HG02970 (cell line): ENCODE measurements around the gene AGAP5.
"Not testable (repeated sequence)": the region's sequence is repeated elsewhere in the genome, so short reads cannot be mapped to it uniquely, and the experiment has no call there.

ENCODE experiments used
- ATAC-seq: cut with Tn5 transposase; IDR thresholded peaks from one replicate; pipeline ENCODE4 v1.9.1; 2021; ENCODE audit warnings: mild to moderate bottlenecking, moderate library complexity, moderate number of reproducible peaks; ENCODE audit not compliant: unreplicated experiment, low FRiP score

Gene AGAP5

GRCh38 chr10:73715179-73716156 is 17.6 kb upstream of the AGAP5 start:
- ATAC-seq = not testable (repeated sequence)

DNA sequence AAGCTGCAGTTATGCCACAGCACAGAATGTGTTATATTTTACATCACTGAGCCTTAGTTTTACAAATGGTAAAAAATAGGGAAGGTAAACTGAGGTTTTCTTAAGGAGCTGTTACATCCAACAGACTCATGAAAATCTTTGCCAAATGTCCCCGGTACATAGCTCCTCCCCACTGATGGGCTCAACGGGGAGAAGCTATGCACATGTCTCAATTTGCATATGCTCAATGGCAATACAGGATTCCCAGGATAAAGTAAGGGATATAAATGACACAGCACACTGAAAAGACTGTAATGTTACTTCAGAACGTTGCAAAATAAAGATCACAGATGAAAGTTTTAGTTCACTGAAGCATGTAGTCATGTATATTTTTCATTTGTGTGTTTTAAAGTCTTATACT is 16.6 kb upstream of the AGAP5 start:
- ATAC-seq = not testable (repeated sequence)

DNA sequence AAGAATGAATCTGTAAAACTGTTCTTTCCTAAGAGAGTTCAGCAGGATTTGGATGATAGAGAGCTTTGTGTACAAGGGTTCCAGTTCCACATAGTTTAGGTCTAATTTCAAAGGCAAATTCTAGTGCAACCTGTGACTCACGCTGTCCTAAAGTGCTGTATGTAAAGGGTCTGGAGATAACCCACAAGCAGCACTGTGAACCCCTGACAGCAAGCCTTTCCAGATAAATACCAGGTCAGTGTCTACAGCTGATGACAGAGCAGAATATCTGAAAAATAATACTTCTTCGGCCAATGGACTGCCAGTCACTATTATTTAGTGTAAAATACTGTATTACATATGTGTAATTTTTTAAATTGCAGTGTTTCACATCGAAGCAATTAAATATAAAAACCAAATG is 16.0 kb upstream of the AGAP5 start:
- ATAC-seq = not testable (repeated sequence)

DNA sequence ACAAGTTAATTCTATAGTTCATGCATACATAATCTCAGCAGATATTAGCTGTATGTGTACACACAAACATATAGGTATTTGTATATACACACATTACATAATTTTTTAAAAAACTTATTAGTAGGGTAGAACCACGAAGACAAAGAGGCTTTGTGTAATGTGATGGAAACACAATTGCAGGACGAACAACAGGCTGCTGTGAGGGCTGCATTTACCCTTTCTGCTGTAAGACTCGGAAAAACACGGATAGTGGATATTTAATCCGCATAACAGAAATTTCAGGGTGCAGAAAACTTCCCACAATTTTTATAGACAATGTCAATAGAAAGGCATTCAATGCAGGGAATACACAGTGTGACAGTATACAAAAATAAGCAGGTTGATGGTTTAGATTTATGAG is 13.8 kb upstream of the AGAP5 start:
- not testable (repeated sequence) for ATAC-seq

DNA sequence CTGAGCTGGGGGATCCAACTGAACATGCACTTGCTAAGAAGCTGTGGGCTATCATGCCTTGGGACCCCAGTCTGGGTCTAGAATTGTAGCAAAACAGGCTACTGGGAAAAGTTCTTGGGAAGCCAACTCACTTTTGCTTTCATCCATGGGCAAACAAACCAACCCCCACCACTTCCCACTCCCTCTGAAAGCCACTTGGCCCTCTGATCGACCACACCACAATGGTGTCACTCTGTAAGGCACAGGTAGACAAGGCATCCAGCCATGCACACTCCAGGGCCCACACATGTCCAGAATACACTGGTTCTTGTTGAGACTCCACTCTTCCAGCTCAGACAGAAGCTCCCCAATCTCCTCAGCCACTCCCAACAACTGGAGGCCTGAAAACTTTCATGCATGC is 10.2 kb upstream of the AGAP5 start:
- ATAC-seq = not testable (repeated sequence)

DNA sequence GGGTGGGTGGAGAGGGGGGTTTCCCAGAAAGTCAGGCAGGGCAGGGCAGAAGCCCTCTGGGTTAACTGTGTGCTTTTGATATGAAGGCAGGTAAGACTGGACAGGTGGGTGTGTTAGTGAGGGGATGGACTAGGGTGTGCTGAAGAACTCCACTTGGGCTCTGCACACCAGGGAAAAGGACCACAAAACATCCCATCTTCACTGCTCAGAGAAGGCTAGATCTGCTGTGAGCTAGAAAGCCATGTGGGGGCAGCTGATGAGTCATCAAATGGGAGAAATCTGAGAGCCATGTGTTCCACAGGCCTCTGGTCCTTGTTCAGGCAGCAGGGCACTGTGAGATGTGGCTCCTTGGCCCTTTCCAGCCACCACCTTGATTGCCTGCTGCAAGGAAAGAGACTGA is 9.7 kb upstream of the AGAP5 start:
- not testable (repeated sequence) for ATAC-seq

DNA sequence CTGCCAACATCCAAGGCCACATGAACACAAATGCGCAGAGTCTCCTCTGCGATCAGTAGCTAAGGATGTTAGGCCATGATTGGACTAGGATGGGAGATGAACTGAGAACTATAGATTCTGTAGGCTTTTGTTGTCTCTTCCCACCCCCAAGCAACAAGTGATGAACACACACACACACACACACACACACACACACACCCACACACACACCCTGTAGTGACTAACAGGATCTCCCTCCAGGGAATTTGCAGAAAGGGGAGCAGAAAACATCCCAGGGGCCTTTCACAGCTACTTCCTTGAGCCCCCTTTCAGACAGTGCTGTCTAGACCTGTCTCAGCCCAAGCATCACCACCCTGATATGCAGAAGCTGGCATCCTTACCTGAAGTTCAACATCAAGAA is 8.6 kb upstream of the AGAP5 start:
- not testable (repeated sequence) for ATAC-seq

GRCh38 chr10:73705506-73706072 is 7.7 kb upstream of the AGAP5 start:
- not testable (repeated sequence) for ATAC-seq

DNA sequence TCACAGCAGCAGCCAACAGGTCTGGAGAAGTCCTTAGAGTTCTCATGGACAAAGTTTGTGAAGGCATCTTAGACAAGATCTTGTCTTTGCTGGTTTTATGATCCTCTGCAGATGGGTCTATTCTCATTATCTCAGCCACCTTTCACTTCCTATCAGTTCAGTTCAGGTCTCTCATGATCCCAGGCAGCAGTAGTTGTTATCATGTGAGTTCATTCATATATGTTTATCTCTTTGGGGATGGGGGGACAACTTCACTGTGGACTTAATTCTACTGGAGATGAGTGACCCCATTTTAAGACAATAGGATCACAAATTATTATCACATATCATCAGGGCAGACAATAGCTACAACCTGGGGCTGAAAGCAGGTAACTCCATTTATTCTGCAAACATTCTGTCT is 6.0 kb upstream of the AGAP5 start:
- ATAC-seq = not testable (repeated sequence)

DNA sequence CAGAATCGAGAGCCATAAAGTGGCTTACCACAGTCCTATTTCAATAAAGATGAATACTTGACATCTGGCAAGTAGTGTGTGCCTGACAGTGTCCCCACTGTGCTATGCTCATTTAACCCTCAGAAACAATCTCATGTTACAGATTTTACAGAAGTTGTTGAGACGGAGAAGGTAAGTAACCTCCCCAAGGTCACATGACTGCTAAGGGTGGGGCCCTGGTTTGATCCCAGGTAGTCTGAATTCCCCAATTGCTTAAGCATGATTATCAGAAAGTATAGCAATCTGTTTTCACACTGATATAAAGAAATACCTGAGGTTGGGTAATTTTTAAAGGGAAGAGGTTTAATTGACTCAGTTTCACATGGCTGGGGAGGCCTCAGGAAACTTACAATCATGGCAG is 910 bp upstream of the AGAP5 start:
- ATAC-seq = not testable (repeated sequence)

DNA sequence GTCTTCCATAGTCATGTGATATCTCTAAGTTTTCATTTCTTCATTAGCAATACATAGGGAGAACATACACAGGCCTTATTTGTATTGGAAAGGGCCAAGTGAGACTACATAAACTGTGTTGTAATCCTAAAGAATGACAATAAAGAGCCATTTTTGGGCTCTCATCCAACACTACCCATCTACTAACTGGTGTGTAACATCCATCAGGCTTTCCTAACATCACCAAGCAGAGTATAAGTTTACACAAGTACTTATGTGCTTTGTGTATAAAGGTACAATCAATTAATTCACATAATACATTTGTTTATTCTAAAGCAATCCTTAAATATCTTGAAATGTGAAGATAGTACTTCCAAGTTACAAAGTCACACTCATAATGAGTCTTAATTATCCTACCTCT is 2.6 kb downstream of the AGAP5 start:
- ATAC-seq = not testable (repeated sequence)

GRCh38 chr10:73690755-73691154 is 7.2 kb downstream of the AGAP5 start:
- ATAC-seq = not testable (repeated sequence)

GRCh38 chr10:73689596-73689995 is 8.3 kb downstream of the AGAP5 start:
- not testable (repeated sequence) for ATAC-seq

- ATAC-seq = not testable (repeated sequence)
Measured at GRCh38 chr10:73687641-73688040, 10.3 kb downstream of the AGAP5 start.

- ATAC-seq = not testable (repeated sequence)
Measured at GRCh38 chr10:73674546-73674945, 23.4 kb downstream of the AGAP5 start.

GRCh38 chr10:73668378-73668777 is 29.5 kb downstream of the AGAP5 start:
- not testable (repeated sequence) for ATAC-seq

GRCh38 chr10:73666153-73666809 is 31.6 kb downstream of the AGAP5 start:
- not testable (repeated sequence) for ATAC-seq

DNA sequence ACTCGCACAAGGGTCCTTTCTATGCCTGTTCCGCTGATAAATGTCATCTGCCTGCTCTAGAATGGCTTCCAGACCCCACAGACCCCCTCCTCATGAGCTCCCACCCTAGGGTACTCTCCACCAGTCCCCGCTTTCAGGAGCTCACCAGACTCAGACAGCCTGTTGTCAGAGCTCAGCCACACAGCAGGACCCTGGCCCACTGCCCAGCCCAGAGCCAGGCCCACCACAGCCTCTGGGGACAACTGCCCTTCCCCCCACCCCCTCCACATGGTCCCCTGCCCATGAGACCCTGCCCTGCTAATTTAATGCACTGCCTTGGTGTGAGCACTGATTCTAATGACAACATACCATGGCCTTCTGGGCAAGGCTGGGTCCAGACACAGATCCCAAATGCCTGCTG is 32.3 kb downstream of the AGAP5 start:
- not testable (repeated sequence) for ATAC-seq

DNA sequence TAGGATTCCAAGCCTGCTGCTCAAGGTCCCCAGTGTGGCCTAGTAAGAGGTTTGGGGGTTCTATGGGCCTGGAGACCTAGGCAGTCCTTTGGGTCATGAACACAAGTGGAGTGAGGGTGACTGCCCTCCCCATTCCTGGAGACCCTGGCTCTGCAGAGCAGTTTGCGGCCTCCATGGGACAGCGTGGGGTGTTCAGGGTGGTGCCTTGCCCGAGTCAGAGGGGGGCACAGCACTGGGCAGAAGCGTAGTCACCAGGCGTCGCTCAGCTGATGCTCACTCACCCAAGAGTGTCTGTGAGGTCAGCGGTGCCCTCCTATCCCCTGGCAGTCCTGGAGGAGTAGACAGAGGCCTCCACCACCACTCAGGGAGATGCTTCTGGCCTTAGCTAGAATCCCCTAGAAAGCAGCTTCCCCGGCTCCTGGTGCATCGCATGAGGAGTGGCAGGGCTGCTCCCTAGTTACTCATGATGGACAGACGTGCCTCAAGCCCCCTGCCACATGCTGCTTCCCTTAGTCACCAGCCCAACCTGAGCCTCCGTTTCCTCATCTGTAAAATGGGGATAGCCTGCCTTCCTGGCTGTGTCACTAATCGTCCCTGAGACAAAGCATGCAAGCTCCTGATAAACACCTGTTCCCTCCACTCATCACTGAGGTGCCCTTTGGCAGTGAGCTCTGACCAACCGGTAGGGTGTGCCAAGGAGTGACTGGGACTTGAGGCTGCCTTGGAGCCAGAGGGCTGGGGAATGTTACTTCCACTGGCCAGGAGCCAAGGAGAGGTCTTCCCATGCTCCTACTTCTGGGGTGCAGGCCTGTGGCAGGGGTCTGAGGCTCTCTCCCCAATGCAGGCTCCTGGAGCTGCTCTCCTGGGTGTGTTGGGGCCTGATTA is 33.5 kb downstream of the AGAP5 start:
- not testable (repeated sequence) for ATAC-seq

- not testable (repeated sequence) for ATAC-seq
Measured at GRCh38 chr10:73663621-73664020, 34.3 kb downstream of the AGAP5 start.
